KMS-11 (cell line): Measurements from ENCODE around the gene ENTREP1.
"Not testable (repeated sequence)": the region's sequence is repeated elsewhere in the genome, so short reads cannot be mapped to it uniquely, and the experiment has no call there.

Experiments used
- H2AFZ ChIP-seq: fragments of 200-600 bp; sonication (generic); 2 replicates; pipeline ENCODE4 v1.6.1; 2016; ENCODE audit warnings: antibody characterized with exemption, mixed run types, low read depth
- H3K27ac ChIP-seq: fragments of 200-600 bp; sonication (generic); 2 replicates; pipeline ENCODE4 v1.6.1; 2016; ENCODE audit warnings: mild to moderate bottlenecking, mixed run types
- H3K27me3 ChIP-seq: fragments of 200-600 bp; sonication (generic); 2 replicates; pipeline ENCODE4 v1.6.1; 2017; ENCODE audit warnings: mild to moderate bottlenecking, low read depth, mixed run types, moderate library complexity; ENCODE audit not compliant: insufficient read depth
- H3K36me3 ChIP-seq: fragments of 200-600 bp; sonication (generic); 2 replicates; pipeline ENCODE4 v1.6.1; 2017; ENCODE audit warnings: mild to moderate bottlenecking, mixed run types; ENCODE audit not compliant: insufficient read depth
- H3K4me1 ChIP-seq: fragments of 200-600 bp; sonication (generic); 2 replicates; pipeline ENCODE4 v1.6.1; 2016; ENCODE audit warnings: mild to moderate bottlenecking, low read depth, mixed run types; ENCODE audit not compliant: poor library complexity, severe bottlenecking
- H3K4me2 ChIP-seq: fragments of 200-600 bp; sonication (generic); 2 replicates; pipeline ENCODE4 v1.7.0; 2016; ENCODE audit warnings: mild to moderate bottlenecking, mixed run types
- H3K4me3 ChIP-seq: fragments of 200-600 bp; sonication (generic); IDR thresholded peaks from 2 replicates; pipeline ENCODE4 v1.6.1; 2017; ENCODE audit warnings: low read depth, low read length, mixed read lengths; ENCODE audit not compliant: insufficient read depth
- H3K79me2 ChIP-seq: fragments of 200-600 bp; sonication (generic); 2 replicates; pipeline ENCODE4 v1.6.1; 2016; ENCODE audit warnings: low read depth, mixed run types; ENCODE audit not compliant: insufficient read depth
- H3K9ac ChIP-seq: fragments of 200-600 bp; sonication (generic); 2 replicates; pipeline ENCODE4 v1.6.1; 2016; ENCODE audit warnings: mild to moderate bottlenecking, mixed run types
- H4K20me1 ChIP-seq: fragments of 200-600 bp; sonication (generic); 2 replicates; pipeline ENCODE4 v1.6.1; 2016; ENCODE audit warnings: mild to moderate bottlenecking, mixed run types; ENCODE audit not compliant: insufficient read depth
- TF ChIP-seq, protein P1 (sequence below): fragments of 200-600 bp; sonication (generic); conservative IDR thresholded peaks from 2 replicates; pipeline ENCODE4 v1.6.1; 2017; ENCODE audit warnings: low read depth, mild to moderate bottlenecking, antibody characterized with exemption, low read length, moderate library complexity, mixed read lengths

Gene ENTREP1

DNA sequence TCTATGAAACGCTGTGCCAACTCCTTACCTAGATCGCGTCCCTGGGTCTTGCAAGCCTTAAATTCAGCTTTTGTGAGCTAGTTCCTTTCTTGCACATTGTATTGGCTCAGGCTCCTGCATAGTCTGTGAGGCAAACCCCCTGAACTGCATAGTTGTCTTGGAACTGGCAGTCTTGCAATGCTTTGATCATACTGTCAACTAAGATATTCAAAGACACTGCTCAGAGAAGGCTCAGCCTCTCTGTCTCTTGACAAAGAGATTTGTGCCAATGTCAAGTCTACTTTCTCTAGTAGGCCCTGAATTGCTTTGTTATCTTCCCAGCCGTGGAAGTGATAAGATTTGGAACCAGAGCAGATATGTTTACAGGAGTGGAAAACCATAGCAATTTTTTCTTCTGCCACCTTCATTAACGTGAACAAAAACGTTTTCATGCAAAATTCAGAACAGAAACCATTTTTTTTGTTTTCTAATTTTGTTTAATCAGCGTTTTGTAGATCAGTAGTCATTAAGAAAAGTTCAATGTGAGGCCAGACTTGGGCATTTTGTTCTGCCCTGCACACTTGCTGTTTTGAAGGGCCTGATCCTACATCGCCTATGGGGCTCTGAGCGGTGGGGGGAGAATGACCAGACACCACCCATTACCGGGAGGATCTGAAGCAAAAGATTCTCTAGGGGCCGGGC is 27.6 kb upstream of the ENTREP1 start:
- H3K79me2 ChIP-seq, result no peaks in the 10 kb centered on the region
- no peak overlapping the region for H2AFZ ChIP-seq
- H4K20me1 ChIP-seq, result no peaks in the 10 kb centered on the region
- TF ChIP-seq, protein P1, sequence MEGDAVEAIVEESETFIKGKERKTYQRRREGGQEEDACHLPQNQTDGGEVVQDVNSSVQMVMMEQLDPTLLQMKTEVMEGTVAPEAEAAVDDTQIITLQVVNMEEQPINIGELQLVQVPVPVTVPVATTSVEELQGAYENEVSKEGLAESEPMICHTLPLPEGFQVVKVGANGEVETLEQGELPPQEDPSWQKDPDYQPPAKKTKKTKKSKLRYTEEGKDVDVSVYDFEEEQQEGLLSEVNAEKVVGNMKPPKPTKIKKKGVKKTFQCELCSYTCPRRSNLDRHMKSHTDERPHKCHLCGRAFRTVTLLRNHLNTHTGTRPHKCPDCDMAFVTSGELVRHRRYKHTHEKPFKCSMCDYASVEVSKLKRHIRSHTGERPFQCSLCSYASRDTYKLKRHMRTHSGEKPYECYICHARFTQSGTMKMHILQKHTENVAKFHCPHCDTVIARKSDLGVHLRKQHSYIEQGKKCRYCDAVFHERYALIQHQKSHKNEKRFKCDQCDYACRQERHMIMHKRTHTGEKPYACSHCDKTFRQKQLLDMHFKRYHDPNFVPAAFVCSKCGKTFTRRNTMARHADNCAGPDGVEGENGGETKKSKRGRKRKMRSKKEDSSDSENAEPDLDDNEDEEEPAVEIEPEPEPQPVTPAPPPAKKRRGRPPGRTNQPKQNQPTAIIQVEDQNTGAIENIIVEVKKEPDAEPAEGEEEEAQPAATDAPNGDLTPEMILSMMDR, result no peak
- no peaks in the 10 kb centered on the region for H3K36me3 ChIP-seq
- no peaks in the 10 kb centered on the region for H3K27me3 ChIP-seq
- no peak overlapping the region for H3K4me3 ChIP-seq
- H3K4me2 ChIP-seq, result no peak overlapping the region
- H3K4me1 ChIP-seq, result no peaks in the 10 kb centered on the region
- H3K27ac ChIP-seq, result no peak overlapping the region
- H3K9ac ChIP-seq, result no peak overlapping the region

- Histone ChIP-seq H3K79me2 (no peaks in the 10 kb centered on the region), H3K4me2 (no peak overlapping the region), H2AFZ (no peak overlapping the region), H3K27ac (no peak overlapping the region), H3K9ac (no peak overlapping the region), H3K4me1 (no peaks in the 10 kb centered on the region), H3K27me3 (no peaks in the 10 kb centered on the region), H3K4me3 (no peak overlapping the region), H4K20me1 (no peaks in the 10 kb centered on the region), H3K36me3 (no peaks in the 10 kb centered on the region)
- TF ChIP-seq, protein P1, result no peak
Observed at GRCh38 chr9:69299315-69299714, 25.7 kb upstream of the ENTREP1 start.

DNA sequence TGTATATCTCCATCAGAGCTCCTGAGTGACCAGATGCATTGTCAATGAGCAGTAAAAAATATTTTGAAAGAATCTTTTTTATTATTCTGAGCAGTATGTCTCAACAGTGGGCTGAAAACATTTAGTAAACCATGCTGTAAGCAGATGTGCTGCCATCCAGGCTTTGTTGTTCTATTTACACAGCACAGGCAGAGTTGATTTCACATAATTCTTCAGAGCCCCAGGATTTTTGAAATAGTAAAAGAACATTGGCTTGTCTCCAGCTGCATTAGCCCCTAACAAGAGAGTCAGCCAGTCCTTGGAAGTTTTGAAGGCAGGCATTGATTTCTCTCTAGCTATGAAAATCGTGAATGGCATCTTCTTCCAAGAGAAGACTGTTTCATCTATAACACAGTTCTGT is 25.2 kb upstream of the ENTREP1 start:
- Histone ChIP-seq H3K4me2 (no peak overlapping the region), H2AFZ (no peak overlapping the region), H3K36me3 (no peaks in the 10 kb centered on the region), H3K4me3 (no peak overlapping the region), H3K27ac (no peak overlapping the region), H3K79me2 (no peaks in the 10 kb centered on the region), H3K27me3 (no peaks in the 10 kb centered on the region), H3K4me1 (no peaks in the 10 kb centered on the region), H3K9ac (no peak overlapping the region), H4K20me1 (no peaks in the 10 kb centered on the region)
- TF ChIP-seq, protein P1, result no peak

DNA sequence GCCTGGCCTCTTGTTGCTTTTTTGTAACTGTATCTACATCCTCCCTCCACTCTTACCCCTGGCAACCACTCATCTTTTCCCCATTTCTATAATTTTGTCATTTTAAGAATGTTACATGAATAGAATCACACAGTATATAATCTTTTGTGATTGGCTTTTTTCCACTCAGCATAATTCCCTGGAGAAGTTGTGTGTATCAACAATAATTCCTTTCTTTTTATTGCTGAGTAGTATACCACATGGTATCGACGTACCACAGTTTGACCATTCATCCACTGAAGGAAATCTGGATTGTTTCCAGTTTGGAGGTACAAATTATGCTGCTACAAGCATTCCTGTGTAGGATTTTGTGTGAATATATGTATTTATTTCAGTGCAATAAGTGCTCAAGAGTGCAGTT is 21.7 kb upstream of the ENTREP1 start:
- Histone ChIP-seq H3K79me2 (no peaks in the 10 kb centered on the region), H3K9ac (no peak overlapping the region), H3K27me3 (no peaks in the 10 kb centered on the region), H2AFZ (no peak overlapping the region), H3K27ac (no peak overlapping the region), H4K20me1 (no peaks in the 10 kb centered on the region), H3K4me3 (no peak overlapping the region), H3K4me2 (no peak overlapping the region), H3K4me1 (no peaks in the 10 kb centered on the region), H3K36me3 (no peaks in the 10 kb centered on the region)
- TF ChIP-seq, protein P1, result no peak

GRCh38 chr9:69306895-69307445 is 18.0 kb upstream of the ENTREP1 start:
- H2AFZ ChIP-seq, H3K9ac ChIP-seq, H3K27ac ChIP-seq, H3K4me3 ChIP-seq, H3K36me3 ChIP-seq, H3K4me1 ChIP-seq, H3K79me2 ChIP-seq, H3K4me2 ChIP-seq, H4K20me1 ChIP-seq, H3K27me3 ChIP-seq: not testable (repeated sequence)
